ENCODE measurements around the gene WDR70. TPM values are rescaled to one million over a fixed set of nuclear protein-coding genes. Genes with fewer than 3 reads are reported as not detected.
"Not testable (repeated sequence)": the region's sequence is repeated elsewhere in the genome, so short reads cannot be mapped to it uniquely, and the experiment has no call there.

Gene WDR70
- total and polyA plus RNA-seq, 9 donors = 20.9 to 36.5 (median 31.4) TPM

DNA sequence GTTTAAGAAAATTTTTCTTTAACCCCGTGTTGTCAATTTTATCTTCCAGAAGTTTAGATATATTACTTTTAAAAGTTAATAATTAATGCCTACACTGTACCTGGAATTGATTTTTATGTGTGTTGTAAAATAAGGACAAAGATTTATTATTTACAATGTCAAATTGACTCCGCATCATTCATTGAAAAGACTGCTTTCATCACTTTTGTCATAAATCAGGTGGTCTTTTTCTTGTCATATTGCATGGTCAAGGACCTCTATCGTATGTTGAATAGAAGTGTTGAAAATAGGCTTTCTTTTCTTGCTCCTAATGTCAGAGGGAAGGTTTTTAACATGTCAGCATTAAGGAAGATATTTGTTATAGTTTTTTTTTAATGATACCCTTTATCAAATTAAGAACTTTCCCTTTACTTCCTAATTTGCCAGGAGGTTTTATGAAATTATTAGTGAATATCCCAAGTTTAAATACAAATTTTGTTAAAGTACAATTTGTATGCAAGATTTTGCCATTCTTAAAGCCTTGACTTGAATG, 92.6 kb downstream of the WDR70 start:
- no peak overlapping the region for H3K27ac ChIP-seq
- no peaks in the 10 kb centered on the region for H3K27me3 ChIP-seq
- H3K4me3 ChIP-seq = no peak overlapping the region
- H3K9me3 ChIP-seq = no peaks in the 10 kb centered on the region
- no peaks in the 10 kb centered on the region for H3K4me1 ChIP-seq (ENCODE audit: insufficient read depth)
- TF ChIP-seq EP300 (IDR thresholded peaks at IDR 0.05) (no peak), POLR2A (IDR thresholded peaks at IDR 0.05) (no peak)
- TF ChIP-seq, protein P1, sequence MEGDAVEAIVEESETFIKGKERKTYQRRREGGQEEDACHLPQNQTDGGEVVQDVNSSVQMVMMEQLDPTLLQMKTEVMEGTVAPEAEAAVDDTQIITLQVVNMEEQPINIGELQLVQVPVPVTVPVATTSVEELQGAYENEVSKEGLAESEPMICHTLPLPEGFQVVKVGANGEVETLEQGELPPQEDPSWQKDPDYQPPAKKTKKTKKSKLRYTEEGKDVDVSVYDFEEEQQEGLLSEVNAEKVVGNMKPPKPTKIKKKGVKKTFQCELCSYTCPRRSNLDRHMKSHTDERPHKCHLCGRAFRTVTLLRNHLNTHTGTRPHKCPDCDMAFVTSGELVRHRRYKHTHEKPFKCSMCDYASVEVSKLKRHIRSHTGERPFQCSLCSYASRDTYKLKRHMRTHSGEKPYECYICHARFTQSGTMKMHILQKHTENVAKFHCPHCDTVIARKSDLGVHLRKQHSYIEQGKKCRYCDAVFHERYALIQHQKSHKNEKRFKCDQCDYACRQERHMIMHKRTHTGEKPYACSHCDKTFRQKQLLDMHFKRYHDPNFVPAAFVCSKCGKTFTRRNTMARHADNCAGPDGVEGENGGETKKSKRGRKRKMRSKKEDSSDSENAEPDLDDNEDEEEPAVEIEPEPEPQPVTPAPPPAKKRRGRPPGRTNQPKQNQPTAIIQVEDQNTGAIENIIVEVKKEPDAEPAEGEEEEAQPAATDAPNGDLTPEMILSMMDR (IDR thresholded peaks at IDR 0.05) = no peak
- H3K36me3 ChIP-seq = no peaks in the 10 kb centered on the region
- no peak for DNase-seq
- intact Hi-C loops (cut with DNase I) = no loop called here
- 63 to 65% (median 63%) methylated on average over 3 of the region's 3 CpGs for WGBS, 3 donors

GRCh38 chr5:37477426-37477825, 98.3 kb downstream of the WDR70 start:
- intact Hi-C loops (cut with DNase I) = no loop called here
- DNase-seq = no peak
- TF ChIP-seq EP300 (IDR thresholded peaks at IDR 0.05) (no peak), POLR2A (IDR thresholded peaks at IDR 0.05) (no peak)
- TF ChIP-seq, protein P1 (IDR thresholded peaks at IDR 0.05) = no peak

GRCh38 chr5:37478121-37478894, 99.2 kb downstream of the WDR70 start:
- Histone ChIP-seq H3K36me3 (no peaks in the 10 kb centered on the region), H3K27me3 (no peaks in the 10 kb centered on the region), H3K27ac (no peak overlapping the region), H3K9me3 (peaks cover 0 to 4% of the 10 kb centered on the region in 2 donors), H3K4me1 (ENCODE audit: insufficient read depth) (no peaks in the 10 kb centered on the region), H3K4me3 (no peak overlapping the region)
- no peak for DNase-seq
- WGBS, 3 donors = 70 to 72% (median 71%) methylated on average over 4 of the region's 4 CpGs
- intact Hi-C loops (cut with DNase I) = no loop called here
- no peak for TF ChIP-seq POLR2A (IDR thresholded peaks at IDR 0.05)
- no peak for TF ChIP-seq EP300 (IDR thresholded peaks at IDR 0.05)
- TF ChIP-seq, protein P1 (IDR thresholded peaks at IDR 0.05) = no peak

More at GRCh38 chr5:37477426-37477825, 98.3 kb downstream of the WDR70 start:
- Histone ChIP-seq H3K4me3 (no peak overlapping the region), H3K27ac (no peak overlapping the region), H3K9me3 (peaks cover 0 to 4% of the 10 kb centered on the region in 2 donors), H3K36me3 (no peaks in the 10 kb centered on the region), H3K27me3 (no peaks in the 10 kb centered on the region), H3K4me1 (ENCODE audit: insufficient read depth) (no peaks in the 10 kb centered on the region)

- H3K9me3 ChIP-seq; H3K4me1 ChIP-seq (ENCODE audit: insufficient read depth); H3K36me3 ChIP-seq; H3K27me3 ChIP-seq; H3K4me3 ChIP-seq; H3K27ac ChIP-seq; intact Hi-C loops (cut with DNase I); DNase-seq: not testable (repeated sequence)
- WGBS, 3 donors = 95 to 99% (median 98%) methylated on average over 3 of the region's 3 CpGs
Measured at GRCh38 chr5:37481395-37481794, 102.3 kb downstream of the WDR70 start.

Data from ovary (tissue), 9 donors.